Forelimb muscle (tissue), 1 donor: ENCODE data around the gene CCND3. TPM values are rescaled to one million over a fixed set of nuclear protein-coding genes. Genes with fewer than 3 reads are reported as not detected.
"Not testable (repeated sequence)": the region's sequence is repeated elsewhere in the genome, so short reads cannot be mapped to it uniquely, and the experiment has no call there.

ENCODE experiments used
- DNase-seq: peaks from one replicate; pipeline ENCODE4 v3.0.0-alpha.2; 2013; ENCODE audit warnings: low read depth
- polyA plus RNA-seq: library from polyadenylated mRNA; unstranded; fragments of 120-200 nt; gene quantifications from one replicate; pipeline ENCODE4 v1.2.1, GENCODE V29; 2013; ENCODE audit not compliant: insufficient read length

Gene CCND3
- polyA plus RNA-seq, 1 donor, result 86.6 TPM

GRCh38 chr6:41947581-41948220, 6.1 kb upstream of the CCND3 start:
- DNase-seq, result no peak

- no peak for DNase-seq
Measured at GRCh38 chr6:41943456-41943855, 1.8 kb upstream of the CCND3 start.

GRCh38 chr6:41942882-41943281, 1.3 kb upstream of the CCND3 start:
- not testable (repeated sequence) for DNase-seq

- no peak for DNase-seq
Measured at GRCh38 chr6:41942067-41942851, 651 bp upstream of the CCND3 start.

GRCh38 chr6:41940759-41941279, 789 bp downstream of the CCND3 start:
- no peak for DNase-seq

- DNase-seq, result no peak
Measured at GRCh38 chr6:41939848-41940758, 1.5 kb downstream of the CCND3 start.

- no peak for DNase-seq
Measured at GRCh38 chr6:41939176-41939847, 2.3 kb downstream of the CCND3 start.

GRCh38 chr6:41938590-41939175, 2.9 kb downstream of the CCND3 start:
- DNase-seq, result no peak

- DNase-seq, result no peak
Measured at GRCh38 chr6:41937861-41938574, 3.6 kb downstream of the CCND3 start.

- no peak for DNase-seq
Measured at GRCh38 chr6:41937472-41937860, 4.1 kb downstream of the CCND3 start.

- no peak for DNase-seq
Measured at GRCh38 chr6:41936073-41936837, 5.4 kb downstream of the CCND3 start.

GRCh38 chr6:41935685-41936072, 5.9 kb downstream of the CCND3 start:
- no peak for DNase-seq

GRCh38 chr6:41935193-41935574, 6.4 kb downstream of the CCND3 start:
- DNase-seq, result no peak

GRCh38 chr6:41934278-41935192, 7.1 kb downstream of the CCND3 start:
- DNase-seq, result no peak

GRCh38 chr6:41932378-41932777, 9.2 kb downstream of the CCND3 start:
- DNase-seq, result no peak

- DNase-seq, result no peak
Measured at GRCh38 chr6:41931792-41932191, 9.8 kb downstream of the CCND3 start.

GRCh38 chr6:41929924-41930323, 11.7 kb downstream of the CCND3 start:
- DNase-seq, result no peak

GRCh38 chr6:41927253-41927652, 14.4 kb downstream of the CCND3 start:
- no peak for DNase-seq

GRCh38 chr6:41922154-41922553, 19.5 kb downstream of the CCND3 start:
- DNase-seq, result no peak
